Gastrocnemius medialis (tissue), 4 donors: ENCODE results near the gene TFEB. TPM values are rescaled to one million over a fixed set of nuclear protein-coding genes. Genes with fewer than 3 reads are reported as not detected.

ENCODE experiments used
- ATAC-seq, 2 donors: fragments of 150-250 bp; one replicate each; pipeline ENCODE4 v1.9.1; 2016
- DNase-seq, 2 donors: peaks; one replicate each; pipeline ENCODE4 v3.0.0-alpha.2; 2019
- H3K27ac ChIP-seq, 4 donors: fragments of 200-600 bp; sonication (generic); 1 replicate in 1 of 4; 2 replicates in 3 of 4; pipeline ENCODE4 v1.5.1; 2016 to 2018; ENCODE audit warnings: mild to moderate bottlenecking in 2 of 4, moderate library complexity in 1 of 4
- H3K27me3 ChIP-seq, 3 donors: fragments of 200-600 bp; sonication (generic) in 2 of 3; 1 replicate in 1 of 3; 2 replicates in 2 of 3; pipeline versions ENCODE4 v1.5.1 to v1.6.0; 2016 to 2019; ENCODE audit warnings: mild to moderate bottlenecking in 1 of 3, moderate library complexity in 1 of 3
- H3K36me3 ChIP-seq, 2 donors: fragments of 200-600 bp; sonication (generic) in 1 of 2; one replicate each; pipeline ENCODE4 v1.5.1; 2017 to 2018
- H3K4me1 ChIP-seq, 2 donors: fragments of 200-600 bp; sonication (generic) in 1 of 2; one replicate each; pipeline ENCODE4 v1.5.1; 2016 to 2017; ENCODE audit warnings: mild to moderate bottlenecking in 2 of 2
- H3K4me3 ChIP-seq, 4 donors: fragments of 200-600 bp; sonication (generic) in 3 of 4; 1 replicate in 1 of 4; 2 replicates in 3 of 4; pipeline ENCODE4 v1.5.1; 2016 to 2019; ENCODE audit warnings: mild to moderate bottlenecking in 2 of 4
- H3K9me3 ChIP-seq, 3 donors: fragments of 200-600 bp; sonication (generic) in 2 of 3; 1 replicate in 1 of 3; 2 replicates in 2 of 3; pipeline ENCODE4 v1.5.1; 2016 to 2019
- POLR2A ChIP-seq, 2 donors: fragments of 450-650 bp; IDR thresholded peaks; one replicate each; pipeline ENCODE4 v1.6.1; 2017; ENCODE audit warnings: antibody characterized with exemption in 2 of 2, mild to moderate bottlenecking in 2 of 2, moderate library complexity in 2 of 2
- in situ Hi-C, 4 donors: fragments of 200-750 bp; cut with MboI; loops; one replicate each; pipeline versions ENCODE4 v1.15.0 to v1.8.0; 2017; ENCODE audit warnings: low sequenced_read_pairs in 4 of 4
- intact Hi-C: fragments of 100-400 bp; cut with DNase I; formaldehyde crosslinking; loops from one replicate; pipeline ENCODE4 v1.15.1; 2023; ENCODE audit warnings: low total_unique reads
- total RNA-seq, 4 donors: library from RNA; depleted of rRNA; stranded (reverse); fragments of >200 nt; gene quantifications; one replicate each; pipeline versions ENCODE4 v1.1.0 to v1.2.3, GENCODE V29; 2016
- TF ChIP-seq, protein P1 (sequence below), 5 experiments: fragments of 450-650 bp in 3 of 5; fragments of 200-600 bp in 2 of 5; sonication (generic) in 2 of 5; IDR thresholded peaks in 4 of 5; conservative IDR thresholded peaks in 1 of 5; 1 replicate in 4 of 5; 2 replicates in 1 of 5; pipeline ENCODE4 v1.5.1; 2016 to 2019; ENCODE audit warnings: antibody characterized with exemption in 5 of 5, mild to moderate bottlenecking in 3 of 5, moderate library complexity in 3 of 5

Gene TFEB
- total RNA-seq, 4 donors from 2014 or later = 82.8 to 121 (median 93.3) TPM

DNA sequence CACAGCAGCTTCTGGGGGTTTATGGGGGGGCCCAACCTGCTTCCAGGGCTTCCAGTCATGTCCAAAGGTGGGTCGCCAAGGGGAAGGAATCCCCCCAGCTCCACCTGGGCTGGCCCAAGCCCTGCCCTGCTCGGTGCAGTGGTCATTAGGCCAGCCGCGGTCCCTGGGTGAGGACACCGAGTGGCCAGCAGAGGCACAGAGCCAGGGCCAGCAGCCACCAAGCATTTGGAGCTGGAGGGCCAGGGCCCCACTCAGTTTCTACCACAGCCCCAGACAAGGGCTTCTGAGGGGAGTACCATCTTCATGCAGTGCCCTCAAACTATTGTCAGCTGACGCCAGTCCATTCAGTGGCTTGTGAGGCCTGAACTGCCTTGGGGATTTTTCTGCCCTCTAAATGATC, 39.6 kb downstream of the TFEB start:
- Histone ChIP-seq H3K4me1 (peaks cover 43 to 64% of the 10 kb centered on the region in 2 donors), H3K27me3 (no peaks in the 10 kb centered on the region), H3K27ac (no peak overlapping the region), H3K36me3 (peaks cover 0 to 3% of the 10 kb centered on the region in 2 donors), H3K4me3 (no peak overlapping the region), H3K9me3 (no peaks in the 10 kb centered on the region)
- intact Hi-C loops (no loop called here), in situ Hi-C loops (no loop called here)
- TF ChIP-seq POLR2A (IDR thresholded peaks at IDR 0.05) = no peak
- TF ChIP-seq, protein P1, sequence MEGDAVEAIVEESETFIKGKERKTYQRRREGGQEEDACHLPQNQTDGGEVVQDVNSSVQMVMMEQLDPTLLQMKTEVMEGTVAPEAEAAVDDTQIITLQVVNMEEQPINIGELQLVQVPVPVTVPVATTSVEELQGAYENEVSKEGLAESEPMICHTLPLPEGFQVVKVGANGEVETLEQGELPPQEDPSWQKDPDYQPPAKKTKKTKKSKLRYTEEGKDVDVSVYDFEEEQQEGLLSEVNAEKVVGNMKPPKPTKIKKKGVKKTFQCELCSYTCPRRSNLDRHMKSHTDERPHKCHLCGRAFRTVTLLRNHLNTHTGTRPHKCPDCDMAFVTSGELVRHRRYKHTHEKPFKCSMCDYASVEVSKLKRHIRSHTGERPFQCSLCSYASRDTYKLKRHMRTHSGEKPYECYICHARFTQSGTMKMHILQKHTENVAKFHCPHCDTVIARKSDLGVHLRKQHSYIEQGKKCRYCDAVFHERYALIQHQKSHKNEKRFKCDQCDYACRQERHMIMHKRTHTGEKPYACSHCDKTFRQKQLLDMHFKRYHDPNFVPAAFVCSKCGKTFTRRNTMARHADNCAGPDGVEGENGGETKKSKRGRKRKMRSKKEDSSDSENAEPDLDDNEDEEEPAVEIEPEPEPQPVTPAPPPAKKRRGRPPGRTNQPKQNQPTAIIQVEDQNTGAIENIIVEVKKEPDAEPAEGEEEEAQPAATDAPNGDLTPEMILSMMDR (IDR thresholded peaks at IDR 0.05 in 4 of 5, conservative IDR thresholded peaks at IDR 0.05 in 1 of 5) = no peak
- DNase-seq (no peak), ATAC-seq (no peak)

DNA sequence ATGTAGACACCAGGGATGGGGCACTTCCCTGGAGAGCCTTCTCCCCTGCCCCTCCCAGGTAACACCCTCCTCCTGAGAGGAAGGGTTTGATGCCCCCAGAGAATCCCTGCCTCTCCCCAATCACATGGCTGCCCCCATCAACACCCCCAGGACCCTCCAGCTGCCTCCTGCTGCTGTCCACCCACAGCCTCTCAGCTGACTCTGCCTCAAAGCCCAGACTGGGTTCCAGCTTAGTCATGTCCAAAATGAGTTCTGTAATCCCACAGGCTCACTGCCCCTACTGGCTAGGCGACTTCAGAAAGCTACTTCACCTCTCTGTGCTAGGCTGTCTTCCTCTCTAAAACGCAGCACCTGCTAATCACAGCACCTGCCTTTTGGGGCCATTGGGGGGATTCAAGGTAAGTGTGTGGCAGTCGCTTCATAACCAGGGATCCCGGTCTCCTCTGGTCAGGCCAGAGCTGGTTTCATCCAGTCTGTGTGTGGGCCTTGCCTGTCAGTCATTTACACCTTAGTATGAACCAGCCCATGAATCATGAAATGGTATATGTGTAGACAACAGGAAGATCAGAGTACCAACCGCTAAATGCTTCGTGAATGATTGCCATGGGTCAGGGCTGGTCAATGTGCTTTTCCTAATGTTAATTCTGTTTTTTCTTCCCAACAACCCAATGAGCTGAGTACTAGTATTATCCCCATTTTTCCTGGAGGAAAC, 40.4 kb downstream of the TFEB start:
- no peak for DNase-seq
- Histone ChIP-seq H3K27ac (peak overlapping the region in 2 of 4 donors; percentile 20 to 47), H3K27me3 (no peaks in the 10 kb centered on the region), H3K4me1 (peaks cover 47 to 64% of the 10 kb centered on the region in 2 donors), H3K4me3 (no peak overlapping the region), H3K36me3 (peaks cover 0 to 11% of the 10 kb centered on the region in 2 donors), H3K9me3 (no peaks in the 10 kb centered on the region)
- in situ Hi-C loops = no loop called here
- ATAC-seq = no peak
- intact Hi-C loops = no loop called here
- TF ChIP-seq POLR2A (IDR thresholded peaks at IDR 0.05) = no peak
- TF ChIP-seq, protein P1 (IDR thresholded peaks at IDR 0.05 in 4 of 5, conservative IDR thresholded peaks at IDR 0.05 in 1 of 5) = no peak

- in situ Hi-C loops (no loop called here), intact Hi-C loops (no loop called here)
- no peak for DNase-seq
- H3K4me3 ChIP-seq = no peak overlapping the region
- peaks cover 0 to 19% of the 10 kb centered on the region in 2 donors for H3K36me3 ChIP-seq
- H3K27ac ChIP-seq = peak overlapping the region in 1 of 4 donors; percentile 2
- no peaks in the 10 kb centered on the region for H3K27me3 ChIP-seq
- ATAC-seq = no peak
- H3K4me1 ChIP-seq = peaks cover 59 to 62% of the 10 kb centered on the region in 2 donors
- no peak for TF ChIP-seq POLR2A (IDR thresholded peaks at IDR 0.05)
- TF ChIP-seq, protein P1 (IDR thresholded peaks at IDR 0.05 in 4 of 5, conservative IDR thresholded peaks at IDR 0.05 in 1 of 5) = no peak
- no peaks in the 10 kb centered on the region for H3K9me3 ChIP-seq
These were observed 41.8 kb downstream of the TFEB start for GRCh38 chr6:41693281-41694240.

DNA sequence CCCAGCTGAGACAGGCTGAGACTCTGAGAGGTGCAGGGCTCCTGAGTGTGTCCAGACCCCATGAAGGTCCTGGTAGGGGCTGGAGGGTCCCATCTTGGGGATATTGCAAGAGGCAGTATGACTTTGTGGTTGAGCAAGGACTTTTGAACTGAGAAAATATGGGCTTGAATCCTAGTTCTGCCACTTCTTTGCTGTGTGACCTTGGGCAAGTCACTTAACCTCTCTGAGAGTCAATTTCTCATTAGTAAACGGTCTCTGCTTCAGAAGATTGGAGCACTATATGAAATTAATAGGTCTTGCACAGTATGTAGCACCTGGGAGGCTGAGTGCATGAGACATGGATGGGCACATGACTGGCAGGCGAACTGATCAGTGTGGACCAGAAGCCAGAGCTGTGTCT, 42.7 kb downstream of the TFEB start:
- no peak overlapping the region for H3K4me3 ChIP-seq
- no peak overlapping the region for H3K27ac ChIP-seq
- TF ChIP-seq, protein P1 (IDR thresholded peaks at IDR 0.05 in 4 of 5, conservative IDR thresholded peaks at IDR 0.05 in 1 of 5) = no peak
- TF ChIP-seq POLR2A (IDR thresholded peaks at IDR 0.05) = no peak
- peaks cover 0 to 27% of the 10 kb centered on the region in 2 donors for H3K36me3 ChIP-seq
- peaks cover 58% of the 10 kb centered on the region in 2 donors for H3K4me1 ChIP-seq
- ATAC-seq (no peak), DNase-seq (peak in 1 of 2 donors; percentile 7)
- in situ Hi-C loops = no loop called here
- no peaks in the 10 kb centered on the region for H3K9me3 ChIP-seq
- intact Hi-C loops = no loop called here
- H3K27me3 ChIP-seq = no peaks in the 10 kb centered on the region
